GM12872 (cell line): Measurements from ENCODE around the gene FBXL16.

Experiments
- TF ChIP-seq, protein P1 (sequence below): IDR thresholded peaks from 3 replicates; pipeline ENCODE4 v1.5.1; 2011; ENCODE audit warnings: low read depth, mild to moderate bottlenecking, low read length, moderate library complexity; ENCODE audit not compliant: insufficient read depth

The FBXL16 gene

DNA sequence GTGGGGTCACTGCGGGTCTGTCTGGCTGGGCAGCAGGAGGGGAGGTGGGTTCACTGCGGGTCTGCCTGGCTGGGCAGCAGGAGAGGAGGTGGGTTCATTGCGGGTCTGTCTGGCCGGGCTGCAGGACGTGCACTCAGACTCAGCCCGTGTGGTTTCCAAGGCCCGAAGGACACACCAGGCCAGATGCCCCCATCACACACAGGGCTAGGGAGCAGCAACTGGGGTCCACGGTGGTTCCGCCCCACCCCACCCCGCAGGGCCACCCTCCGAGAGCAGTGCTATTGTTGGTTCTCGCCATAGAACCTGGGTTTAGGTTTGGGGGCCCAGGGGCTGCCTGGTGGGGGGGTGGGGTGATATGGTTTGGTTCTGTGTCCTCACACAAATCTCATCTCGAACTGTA, 41.0 kb upstream of the FBXL16 start:
- TF ChIP-seq, protein P1, sequence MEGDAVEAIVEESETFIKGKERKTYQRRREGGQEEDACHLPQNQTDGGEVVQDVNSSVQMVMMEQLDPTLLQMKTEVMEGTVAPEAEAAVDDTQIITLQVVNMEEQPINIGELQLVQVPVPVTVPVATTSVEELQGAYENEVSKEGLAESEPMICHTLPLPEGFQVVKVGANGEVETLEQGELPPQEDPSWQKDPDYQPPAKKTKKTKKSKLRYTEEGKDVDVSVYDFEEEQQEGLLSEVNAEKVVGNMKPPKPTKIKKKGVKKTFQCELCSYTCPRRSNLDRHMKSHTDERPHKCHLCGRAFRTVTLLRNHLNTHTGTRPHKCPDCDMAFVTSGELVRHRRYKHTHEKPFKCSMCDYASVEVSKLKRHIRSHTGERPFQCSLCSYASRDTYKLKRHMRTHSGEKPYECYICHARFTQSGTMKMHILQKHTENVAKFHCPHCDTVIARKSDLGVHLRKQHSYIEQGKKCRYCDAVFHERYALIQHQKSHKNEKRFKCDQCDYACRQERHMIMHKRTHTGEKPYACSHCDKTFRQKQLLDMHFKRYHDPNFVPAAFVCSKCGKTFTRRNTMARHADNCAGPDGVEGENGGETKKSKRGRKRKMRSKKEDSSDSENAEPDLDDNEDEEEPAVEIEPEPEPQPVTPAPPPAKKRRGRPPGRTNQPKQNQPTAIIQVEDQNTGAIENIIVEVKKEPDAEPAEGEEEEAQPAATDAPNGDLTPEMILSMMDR, result no peak

DNA sequence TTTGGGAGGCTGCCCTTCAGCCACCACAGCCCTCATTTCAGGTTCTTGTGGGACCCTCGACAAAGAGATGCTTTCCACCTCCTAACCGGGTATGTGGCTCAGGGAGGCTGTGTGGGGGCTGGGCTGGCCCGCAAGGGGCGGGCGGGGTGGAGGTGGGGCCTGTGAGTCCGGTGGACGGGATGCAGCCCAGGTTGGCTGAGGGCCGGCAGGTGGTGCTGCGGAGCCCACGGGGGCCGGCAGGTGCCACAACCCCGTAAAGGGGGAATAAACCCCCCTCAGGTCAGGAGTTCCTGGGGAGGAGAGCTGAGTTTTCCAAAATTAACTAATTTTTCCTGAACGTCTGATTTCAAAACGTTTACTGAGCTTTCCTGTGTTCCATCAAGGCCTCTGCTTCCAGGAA, 40.1 kb upstream of the FBXL16 start:
- TF ChIP-seq, protein P1, result peak; percentile 60

DNA sequence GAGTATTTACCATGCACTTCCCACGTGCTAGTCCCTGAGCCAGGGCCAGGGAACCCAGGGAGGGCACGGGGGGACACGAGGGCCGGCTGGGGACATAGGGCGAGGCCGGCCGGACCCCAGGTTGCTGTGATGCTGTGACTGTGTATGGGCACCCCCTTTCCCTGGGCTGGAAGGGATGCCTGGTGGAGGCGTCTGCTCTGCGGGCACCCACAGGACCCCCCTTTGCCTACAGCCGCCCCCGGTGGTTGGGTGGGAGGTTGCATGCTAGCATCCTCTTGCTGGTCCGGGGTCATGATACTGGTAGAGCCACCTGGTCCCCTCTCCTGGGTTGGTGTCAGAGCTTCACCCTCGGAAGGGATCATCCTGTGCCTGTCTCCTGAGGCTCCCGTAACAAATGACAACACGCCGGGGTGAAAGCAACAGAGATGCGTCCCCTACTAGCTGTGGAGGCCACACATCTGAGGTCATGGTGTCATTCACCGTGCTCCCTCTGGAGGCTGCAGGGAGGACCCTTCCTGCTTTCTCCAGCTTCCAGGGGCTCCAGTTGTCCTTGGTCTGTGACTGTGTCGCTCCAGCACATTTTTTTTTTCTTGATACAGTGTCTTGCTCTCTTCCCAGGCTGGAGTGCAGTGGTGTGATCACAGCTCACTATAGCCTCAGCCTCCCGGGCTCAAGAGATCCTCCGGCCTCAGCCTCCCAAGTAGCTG, 38.3 kb upstream of the FBXL16 start:
- TF ChIP-seq, protein P1, result peak; percentile 51

DNA sequence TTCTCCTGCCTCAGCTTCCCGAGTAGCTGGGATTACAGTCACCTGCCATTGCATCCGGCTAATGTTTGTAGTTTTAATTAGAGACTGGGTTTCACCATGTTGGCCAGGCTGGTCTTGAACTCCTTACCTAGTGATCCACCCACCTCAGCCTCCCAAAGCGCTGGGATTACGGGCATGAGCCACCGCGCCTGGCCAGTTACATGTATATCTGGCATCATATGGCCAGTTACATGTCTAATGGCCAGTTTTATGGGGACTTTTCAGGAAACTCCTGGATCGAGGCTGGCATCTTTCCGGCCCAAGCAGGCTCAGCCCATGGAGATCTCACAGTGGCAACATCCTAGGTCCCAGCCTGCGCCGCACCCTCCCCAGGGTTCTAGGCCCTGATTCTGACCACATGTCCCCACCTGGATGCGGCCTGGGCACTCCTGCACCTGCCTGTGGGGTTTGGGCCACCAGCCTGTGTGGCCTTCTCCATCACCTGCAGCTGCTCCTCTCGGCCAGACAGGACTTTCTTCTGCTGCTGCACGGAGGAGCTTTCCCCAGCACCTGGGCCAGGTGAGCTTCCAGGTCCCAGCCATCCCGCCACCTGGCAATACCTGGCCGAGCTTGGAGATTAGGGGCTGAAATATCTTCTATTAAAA, 36.5 kb upstream of the FBXL16 start:
- TF ChIP-seq, protein P1, result no peak

DNA sequence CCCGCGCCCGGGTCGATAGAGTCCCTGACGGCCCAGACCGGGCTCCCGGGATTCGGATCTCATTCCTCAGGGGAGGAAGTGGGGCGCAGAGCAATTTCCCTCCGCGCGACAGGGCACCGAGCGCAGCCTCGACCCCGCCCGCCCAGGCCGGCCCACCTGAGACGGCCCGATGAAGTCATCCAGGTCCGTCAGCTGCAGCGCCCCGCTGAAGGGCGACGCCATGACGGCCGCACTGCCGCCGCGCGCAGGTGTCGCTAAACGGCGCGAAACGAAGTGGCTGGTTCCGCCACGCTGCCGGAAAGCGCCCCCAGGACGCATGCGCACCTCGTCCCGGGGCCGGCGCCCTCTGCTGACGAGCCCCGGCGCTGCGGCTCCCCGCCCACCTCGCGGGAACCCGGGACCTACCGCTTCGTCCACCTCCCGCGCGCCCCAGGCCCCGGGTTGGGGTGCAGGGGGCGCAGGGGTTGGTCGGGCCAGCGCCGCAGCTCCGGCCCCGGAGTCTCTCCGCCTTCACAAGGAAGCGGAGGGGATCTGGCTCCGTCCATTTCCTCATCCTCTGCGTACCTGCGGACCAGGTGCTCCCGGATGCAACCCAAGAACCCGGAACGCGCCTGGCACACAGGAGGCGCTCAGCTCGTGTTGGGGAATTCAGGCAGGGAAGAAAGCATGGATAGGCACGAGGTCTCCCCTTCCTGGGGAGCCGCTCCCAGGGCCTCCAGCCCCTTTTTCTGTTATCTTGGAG, 35.3 kb upstream of the FBXL16 start, which contains the start of gene CIAO3:
TSS of gene CIAO3 (minus strand) at position 234 of the 742 bp plus-strand sequence. CDS start at position 222, 12 bp downstream.
- TF ChIP-seq, protein P1, result peak; percentile 90

DNA sequence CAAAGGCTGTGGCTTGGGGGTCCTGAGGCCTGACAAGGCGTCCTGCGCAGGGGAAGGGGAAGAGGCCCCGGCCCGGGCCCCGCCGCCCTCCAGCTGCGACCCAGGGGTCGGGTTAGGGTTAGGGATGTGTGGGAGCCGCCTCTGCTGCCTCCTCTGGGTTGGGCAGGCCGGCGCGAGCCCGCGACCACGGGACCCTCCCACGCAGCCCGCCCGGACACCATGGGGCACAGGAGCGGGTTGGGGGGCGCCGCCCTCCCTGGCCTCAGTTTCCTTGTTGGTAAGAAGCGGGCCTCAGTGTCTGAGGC, 34.8 kb upstream of the FBXL16 start:
- TF ChIP-seq, protein P1, result no peak
